ENCODE data around the gene NME2.

NME2 gene

GRCh38 chr17:51132964-51133319 is 33.3 kb upstream of the NME2 start:
- H3K9me3 ChIP-seq (ENCODE audit: low read length): no peaks in the 10 kb centered on the region
- H3K4me1 ChIP-seq (ENCODE audit: insufficient read depth, low read length): no peaks in the 10 kb centered on the region
- no peak overlapping the region for H3K4me3 ChIP-seq (ENCODE audit: low read depth in 1 of 2, low read length in 2 of 2)
- H3K27me3 ChIP-seq (ENCODE audit: control insufficient read depth in 1 of 2, insufficient read depth in 2 of 2, low read length in 2 of 2): no peaks in the 10 kb centered on the region
- H3K36me3 ChIP-seq (ENCODE audit: insufficient read depth, low read length): no peaks in the 10 kb centered on the region
- no peak overlapping the region for H3K9ac ChIP-seq (ENCODE audit: low read length)
- no peak overlapping the region for H3K27ac ChIP-seq (ENCODE audit: low read depth, low read length)

DNA sequence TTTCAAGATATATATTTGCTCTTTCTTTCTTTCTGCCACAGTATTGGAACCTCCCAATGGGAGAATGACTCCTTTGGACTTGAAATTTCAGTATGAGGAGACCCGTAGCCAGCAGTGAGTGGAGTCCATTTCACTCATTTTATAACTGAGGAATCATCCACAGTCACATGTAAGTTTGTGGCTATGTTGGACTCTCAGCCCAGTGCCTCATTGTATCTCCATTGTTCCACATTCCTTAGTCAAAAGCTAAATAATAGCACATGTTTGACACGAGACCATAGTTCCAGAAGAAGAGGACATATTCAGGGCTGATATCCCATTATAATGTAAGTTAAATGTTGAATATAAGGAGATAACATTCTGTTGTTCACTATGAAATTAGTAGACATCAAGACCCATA is 32.8 kb upstream of the NME2 start:
- H3K4me3 ChIP-seq (ENCODE audit: low read depth in 1 of 2, low read length in 2 of 2): no peak overlapping the region
- no peaks in the 10 kb centered on the region for H3K36me3 ChIP-seq (ENCODE audit: insufficient read depth, low read length)
- no peak overlapping the region for H3K27ac ChIP-seq (ENCODE audit: low read depth, low read length)
- no peaks in the 10 kb centered on the region for H3K27me3 ChIP-seq (ENCODE audit: control insufficient read depth in 1 of 2, insufficient read depth in 2 of 2, low read length in 2 of 2)
- no peak overlapping the region for H3K9ac ChIP-seq (ENCODE audit: low read length)
- H3K9me3 ChIP-seq (ENCODE audit: low read length): no peaks in the 10 kb centered on the region
- H3K4me1 ChIP-seq (ENCODE audit: insufficient read depth, low read length): no peaks in the 10 kb centered on the region

- no peaks in the 10 kb centered on the region for H3K27me3 ChIP-seq (ENCODE audit: control insufficient read depth in 1 of 2, insufficient read depth in 2 of 2, low read length in 2 of 2)
- H3K9me3 ChIP-seq (ENCODE audit: low read length): no peaks in the 10 kb centered on the region
- no peak overlapping the region for H3K9ac ChIP-seq (ENCODE audit: low read length)
- H3K4me1 ChIP-seq (ENCODE audit: insufficient read depth, low read length): no peaks in the 10 kb centered on the region
- H3K27ac ChIP-seq (ENCODE audit: low read depth, low read length): no peak overlapping the region
- no peak overlapping the region for H3K4me3 ChIP-seq (ENCODE audit: low read depth in 1 of 2, low read length in 2 of 2)
- H3K36me3 ChIP-seq (ENCODE audit: insufficient read depth, low read length): no peaks in the 10 kb centered on the region
These were observed 30.3 kb upstream of the NME2 start for GRCh38 chr17:51135956-51136355.

DNA sequence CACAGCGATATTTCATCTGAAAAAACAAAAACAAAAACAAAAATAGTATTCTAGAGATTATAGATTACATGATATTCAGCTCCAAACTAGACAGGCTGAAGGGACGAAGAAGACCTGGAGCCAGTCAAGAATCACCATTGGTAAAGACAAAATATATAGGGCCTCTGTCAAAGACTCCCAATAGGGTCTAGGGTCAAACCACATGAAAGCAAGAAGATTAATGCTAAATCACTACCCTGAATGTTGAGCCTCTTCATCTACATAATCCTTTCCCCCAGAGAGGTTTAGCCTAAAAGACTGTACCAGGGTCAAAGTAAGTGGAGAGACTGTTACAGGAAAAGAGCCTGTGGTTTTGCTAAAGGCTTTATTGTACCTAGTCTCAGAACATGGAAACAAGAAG is 23.6 kb upstream of the NME2 start:
- Histone ChIP-seq H3K36me3 (ENCODE audit: insufficient read depth, low read length) (no peaks in the 10 kb centered on the region), H3K4me3 (ENCODE audit: low read depth in 1 of 2, low read length in 2 of 2) (no peak overlapping the region), H3K27ac (ENCODE audit: low read depth, low read length) (no peak overlapping the region), H3K9me3 (ENCODE audit: low read length) (no peaks in the 10 kb centered on the region), H3K9ac (ENCODE audit: low read length) (no peak overlapping the region), H3K27me3 (ENCODE audit: control insufficient read depth in 1 of 2, insufficient read depth in 2 of 2, low read length in 2 of 2) (no peaks in the 10 kb centered on the region), H3K4me1 (ENCODE audit: insufficient read depth, low read length) (no peaks in the 10 kb centered on the region)

DNA sequence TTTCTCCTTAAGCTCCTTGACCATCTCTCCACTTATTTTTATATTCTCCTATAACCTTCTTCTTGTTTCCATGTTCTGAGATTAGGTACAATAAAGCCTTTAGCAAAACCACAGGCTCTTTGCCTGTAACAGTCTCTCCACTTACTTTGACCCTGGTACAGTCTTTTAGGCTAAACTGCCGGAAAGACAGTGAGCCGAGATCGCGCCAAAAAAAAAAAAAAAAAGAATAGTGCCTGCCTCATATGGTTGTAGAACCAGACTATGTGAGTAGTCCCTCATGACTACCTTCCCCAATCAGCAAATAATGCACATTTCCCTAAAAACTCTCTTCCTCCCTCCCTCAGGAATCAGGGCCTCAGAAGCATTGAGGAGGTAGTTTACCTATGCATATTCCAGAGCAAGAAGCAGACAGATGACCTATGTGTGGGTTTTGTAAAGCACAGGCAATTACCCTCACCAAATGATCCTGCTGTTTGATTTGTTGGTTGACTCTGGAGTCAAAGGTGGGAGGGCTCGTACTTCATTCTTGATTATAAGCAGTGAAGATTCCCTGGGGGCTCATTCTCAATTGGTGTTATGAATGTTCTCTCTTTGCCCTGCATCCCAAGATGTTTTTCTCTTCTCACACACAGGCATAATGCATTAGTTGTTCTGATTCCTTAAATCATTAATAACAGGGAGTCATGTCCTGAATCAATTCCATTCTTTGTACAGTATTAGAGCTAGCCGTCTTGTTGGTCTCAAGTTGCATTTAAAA is 21.8 kb upstream of the NME2 start:
- Histone ChIP-seq H3K27me3 (ENCODE audit: control insufficient read depth in 1 of 2, insufficient read depth in 2 of 2, low read length in 2 of 2) (no peaks in the 10 kb centered on the region), H3K9ac (ENCODE audit: low read length) (no peak overlapping the region), H3K36me3 (ENCODE audit: insufficient read depth, low read length) (no peaks in the 10 kb centered on the region), H3K4me3 (ENCODE audit: low read depth in 1 of 2, low read length in 2 of 2) (no peak overlapping the region), H3K9me3 (ENCODE audit: low read length) (no peaks in the 10 kb centered on the region), H3K4me1 (ENCODE audit: insufficient read depth, low read length) (no peaks in the 10 kb centered on the region), H3K27ac (ENCODE audit: low read depth, low read length) (no peak overlapping the region)

GRCh38 chr17:51147650-51148049 is 18.6 kb upstream of the NME2 start:
- Histone ChIP-seq H3K4me3 (ENCODE audit: low read depth in 1 of 2, low read length in 2 of 2) (no peak overlapping the region), H3K27me3 (ENCODE audit: control insufficient read depth in 1 of 2, insufficient read depth in 2 of 2, low read length in 2 of 2) (no peaks in the 10 kb centered on the region), H3K4me1 (ENCODE audit: insufficient read depth, low read length) (peaks cover 3% of the 10 kb centered on the region), H3K9ac (ENCODE audit: low read length) (no peak overlapping the region), H3K27ac (ENCODE audit: low read depth, low read length) (no peak overlapping the region), H3K36me3 (ENCODE audit: insufficient read depth, low read length) (no peaks in the 10 kb centered on the region), H3K9me3 (ENCODE audit: low read length) (no peaks in the 10 kb centered on the region)

GRCh38 chr17:51149163-51149562 is 17.0 kb upstream of the NME2 start:
- Histone ChIP-seq H3K4me1 (ENCODE audit: insufficient read depth, low read length) (peaks cover 10% of the 10 kb centered on the region), H3K36me3 (ENCODE audit: insufficient read depth, low read length) (no peaks in the 10 kb centered on the region), H3K4me3 (ENCODE audit: low read depth in 1 of 2, low read length in 2 of 2) (no peak overlapping the region), H3K27me3 (ENCODE audit: control insufficient read depth in 1 of 2, insufficient read depth in 2 of 2, low read length in 2 of 2) (no peaks in the 10 kb centered on the region), H3K9me3 (ENCODE audit: low read length) (no peaks in the 10 kb centered on the region), H3K27ac (ENCODE audit: low read depth, low read length) (no peak overlapping the region), H3K9ac (ENCODE audit: low read length) (no peak overlapping the region)

DNA sequence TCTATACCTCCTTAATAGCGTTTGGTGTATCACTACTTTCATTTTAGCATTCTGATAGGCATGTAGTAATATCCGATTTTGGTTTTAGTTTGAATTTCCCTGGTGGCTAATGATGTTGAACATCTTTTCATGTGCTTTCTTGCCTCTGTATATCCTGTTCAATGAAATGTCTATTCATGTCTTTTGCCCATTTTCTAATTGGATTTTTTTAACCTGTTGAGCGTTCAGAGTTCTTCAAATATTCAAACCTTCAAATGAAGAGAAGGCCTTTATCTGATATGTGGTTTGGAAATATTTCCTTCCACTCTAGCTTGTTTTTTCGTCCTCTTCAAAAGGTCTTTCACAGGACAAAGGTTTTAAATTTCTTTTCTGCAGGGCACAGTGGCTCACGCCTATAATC is 15.3 kb upstream of the NME2 start:
- H3K36me3 ChIP-seq (ENCODE audit: insufficient read depth, low read length): no peaks in the 10 kb centered on the region
- H3K9me3 ChIP-seq (ENCODE audit: low read length): no peaks in the 10 kb centered on the region
- H3K9ac ChIP-seq (ENCODE audit: low read length): no peak overlapping the region
- H3K27ac ChIP-seq (ENCODE audit: low read depth, low read length): no peak overlapping the region
- H3K27me3 ChIP-seq (ENCODE audit: control insufficient read depth in 1 of 2, insufficient read depth in 2 of 2, low read length in 2 of 2): no peaks in the 10 kb centered on the region
- no peak overlapping the region for H3K4me3 ChIP-seq (ENCODE audit: low read depth in 1 of 2, low read length in 2 of 2)
- H3K4me1 ChIP-seq (ENCODE audit: insufficient read depth, low read length): peaks cover 16% of the 10 kb centered on the region

GRCh38 chr17:51152766-51153209 is 13.4 kb upstream of the NME2 start:
- Histone ChIP-seq H3K4me1 (ENCODE audit: insufficient read depth, low read length) (peaks cover 16% of the 10 kb centered on the region), H3K9me3 (ENCODE audit: low read length) (no peaks in the 10 kb centered on the region)

DNA sequence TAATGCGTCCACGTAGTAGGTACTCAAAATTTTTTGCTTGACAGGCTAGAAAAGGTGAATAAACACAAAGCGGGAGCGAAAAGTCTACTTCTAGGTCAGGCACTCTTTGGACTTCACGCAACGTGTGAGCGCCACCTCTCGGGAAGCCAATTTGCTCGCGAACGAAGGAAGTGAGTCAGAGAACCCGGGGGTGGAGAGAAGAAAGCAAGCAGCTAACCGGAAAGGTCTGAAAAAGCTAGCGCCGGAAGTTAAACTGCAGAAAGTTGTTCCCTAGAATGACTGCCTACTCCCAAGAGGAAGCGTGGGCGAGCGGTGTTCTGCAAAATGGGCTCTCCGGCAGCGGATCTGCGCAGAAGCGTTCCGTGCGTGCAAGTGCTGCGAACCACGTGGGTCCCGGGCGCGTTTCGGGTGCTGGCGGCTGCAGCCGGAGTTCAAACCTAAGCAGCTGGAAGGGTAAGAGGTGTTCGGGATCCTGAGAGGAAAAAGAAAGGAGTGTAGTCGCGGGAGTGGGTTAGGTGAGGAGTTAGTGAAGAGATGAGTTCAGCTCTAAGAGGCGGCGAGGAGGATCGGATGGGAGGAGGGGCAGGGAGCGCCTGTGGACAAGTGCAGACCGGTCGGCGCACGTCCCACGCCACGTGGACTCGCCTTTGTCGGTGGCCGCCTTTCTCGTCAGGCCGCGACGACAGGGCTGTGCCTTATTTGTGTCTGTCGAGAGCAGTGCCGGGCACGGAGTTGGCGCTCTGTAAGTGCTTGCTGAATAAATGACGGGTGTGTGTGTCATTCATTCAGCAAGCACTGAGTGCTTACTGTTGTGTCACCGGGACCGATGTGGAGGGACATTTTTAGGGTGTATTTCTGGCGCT is 12.8 kb upstream of the NME2 start, which contains the start of gene NME1:
TSS of gene NME1 (plus strand) at position 350 of the 863 bp plus-strand sequence. CDS start 2,096 bp downstream, outside the sequence.
- Histone ChIP-seq H3K4me1 (ENCODE audit: insufficient read depth, low read length) (peaks cover 16% of the 10 kb centered on the region), H3K27ac (ENCODE audit: low read depth, low read length) (peak within 1 kb of the TSS; percentile 59), H3K9me3 (ENCODE audit: low read length) (no peaks in the 10 kb centered on the region), H3K9ac (ENCODE audit: low read length) (peak within 1 kb of the TSS; percentile 87), H3K4me3 (ENCODE audit: low read depth in 1 of 2, low read length in 2 of 2) (peak within 1 kb of the TSS; percentile 72 to 79), H3K36me3 (ENCODE audit: insufficient read depth, low read length) (peaks cover 6% of the 10 kb centered on the region), H3K27me3 (ENCODE audit: control insufficient read depth in 1 of 2, insufficient read depth in 2 of 2, low read length in 2 of 2) (no peaks in the 10 kb centered on the region)

More at GRCh38 chr17:51152766-51153209, 13.4 kb upstream of the NME2 start:
- Histone ChIP-seq H3K4me3 (ENCODE audit: low read depth in 1 of 2, low read length in 2 of 2) (peak overlapping the region in 1 of 2 donors; percentile 79), H3K27ac (ENCODE audit: low read depth, low read length) (peak overlapping the region; percentile 59), H3K27me3 (ENCODE audit: control insufficient read depth in 1 of 2, insufficient read depth in 2 of 2, low read length in 2 of 2) (no peaks in the 10 kb centered on the region), H3K9ac (ENCODE audit: low read length) (peak overlapping the region; percentile 87), H3K36me3 (ENCODE audit: insufficient read depth, low read length) (peaks cover 6% of the 10 kb centered on the region)

GRCh38 chr17:51154176-51154575 is 12.0 kb upstream of the NME2 start:
- Histone ChIP-seq H3K27ac (ENCODE audit: low read depth, low read length) (peak overlapping the region; percentile 1), H3K36me3 (ENCODE audit: insufficient read depth, low read length) (peaks cover 6% of the 10 kb centered on the region), H3K4me3 (ENCODE audit: low read depth in 1 of 2, low read length in 2 of 2) (peak overlapping the region; percentile 72 to 79), H3K27me3 (ENCODE audit: control insufficient read depth in 1 of 2, insufficient read depth in 2 of 2, low read length in 2 of 2) (no peaks in the 10 kb centered on the region), H3K9me3 (ENCODE audit: low read length) (no peaks in the 10 kb centered on the region), H3K4me1 (ENCODE audit: insufficient read depth, low read length) (peaks cover 16% of the 10 kb centered on the region), H3K9ac (ENCODE audit: low read length) (peak overlapping the region; percentile 25)
